Measurements from ENCODE around the gene HOXA5.
A peak's percentile ranks its signal among the peaks of the same experiment; 100 is the strongest.

HOXA5 gene

GRCh38 chr7:27146491-27147198 lies 3.2 kb upstream of the HOXA5 start:
- TF ChIP-seq CTCF (IDR thresholded peaks at IDR 0.05; ENCODE audit: control insufficient read depth, insufficient read depth, low read depth, low read length, missing control alignments) = no peak
- no peak for DNase-seq (ENCODE audit: low read depth)
- no peak overlapping the region for H3K4me3 ChIP-seq (ENCODE audit: control insufficient read depth, low read depth, low read length)

GRCh38 chr7:27145914-27146412 lies 2.5 kb upstream of the HOXA5 start:
- no peak overlapping the region for H3K4me3 ChIP-seq (ENCODE audit: control insufficient read depth, low read depth, low read length)
- TF ChIP-seq CTCF (IDR thresholded peaks at IDR 0.05; ENCODE audit: control insufficient read depth, insufficient read depth, low read depth, low read length, missing control alignments) = no peak
- no peak for DNase-seq (ENCODE audit: low read depth)

- no peak for DNase-seq (ENCODE audit: low read depth)
- no peak for TF ChIP-seq CTCF (IDR thresholded peaks at IDR 0.05; ENCODE audit: control insufficient read depth, insufficient read depth, low read depth, low read length, missing control alignments)
- no peak overlapping the region for H3K4me3 ChIP-seq (ENCODE audit: control insufficient read depth, low read depth, low read length)
These were observed 1.9 kb upstream of the HOXA5 start for GRCh38 chr7:27145165-27145913.

GRCh38 chr7:27144781-27145164 lies 1.3 kb upstream of the HOXA5 start:
- no peak overlapping the region for H3K4me3 ChIP-seq (ENCODE audit: control insufficient read depth, low read depth, low read length)
- TF ChIP-seq CTCF (IDR thresholded peaks at IDR 0.05; ENCODE audit: control insufficient read depth, insufficient read depth, low read depth, low read length, missing control alignments) = no peak
- DNase-seq (ENCODE audit: low read depth) = no peak

GRCh38 chr7:27143950-27144780 lies 684 bp upstream of the HOXA5 start:
- H3K4me3 ChIP-seq (ENCODE audit: control insufficient read depth, low read depth, low read length) = no peak overlapping the region
- TF ChIP-seq CTCF (IDR thresholded peaks at IDR 0.05; ENCODE audit: control insufficient read depth, insufficient read depth, low read depth, low read length, missing control alignments) = peak; percentile 24
- no peak for DNase-seq (ENCODE audit: low read depth)

- DNase-seq (ENCODE audit: low read depth) = no peak
- TF ChIP-seq CTCF (IDR thresholded peaks at IDR 0.05; ENCODE audit: control insufficient read depth, insufficient read depth, low read depth, low read length, missing control alignments) = no peak
- peak overlapping the region; percentile 29 for H3K4me3 ChIP-seq (ENCODE audit: control insufficient read depth, low read depth, low read length)
These were observed 880 bp downstream of the HOXA5 start for GRCh38 chr7:27142580-27143022.

Measured in AG09309 (cell line).